Endodermal cell (in vitro differentiated cells): ENCODE data around the gene PARM1. TPM values are rescaled to one million over a fixed set of nuclear protein-coding genes. Genes with fewer than 3 reads are reported as not detected.

Experiments used
- DNase-seq: peaks from one replicate; pipeline ENCODE4 v3.0.0-alpha.2; 2017
- H3K27ac ChIP-seq: 2 replicates; pipeline ENCODE4 v1.5.1; 2013; ENCODE audit warnings: mild to moderate bottlenecking, low read depth, low read length, moderate library complexity
- H3K27me3 ChIP-seq: 2 replicates; pipeline ENCODE4 v1.6.1; 2013; ENCODE audit warnings: mild to moderate bottlenecking, low read length, moderate library complexity; ENCODE audit not compliant: insufficient read depth, control insufficient read depth, poor library complexity, severe bottlenecking
- H3K36me3 ChIP-seq: 2 replicates; pipeline ENCODE4 v1.7.0; 2013; ENCODE audit warnings: mild to moderate bottlenecking, low read length, moderate library complexity; ENCODE audit not compliant: control insufficient read depth, insufficient read depth
- H3K4me1 ChIP-seq: one replicate; pipeline ENCODE4 v1.7.0; 2013; ENCODE audit warnings: low read length; ENCODE audit not compliant: control insufficient read depth, insufficient read depth
- H3K4me3 ChIP-seq: 2 replicates; pipeline ENCODE4 v1.5.1; 2013; ENCODE audit warnings: mild to moderate bottlenecking, low read length, moderate library complexity
- H3K9ac ChIP-seq: 2 replicates; pipeline ENCODE4 v1.6.1; 2013; ENCODE audit warnings: mild to moderate bottlenecking, low read length, moderate library complexity; ENCODE audit not compliant: poor library complexity, severe bottlenecking; ENCODE audit errors: extremely low read depth
- H3K9me3 ChIP-seq: 2 replicates; pipeline ENCODE4 v1.6.1; 2013; ENCODE audit warnings: mild to moderate bottlenecking, low read length, moderate library complexity; ENCODE audit not compliant: control insufficient read depth
- H3K27ac Mint-ChIP-seq: 2 replicates; pipeline ENCODE4 v1.8.0; 2020; ENCODE audit warnings: mixed read lengths
- H3K27me3 Mint-ChIP-seq: 2 replicates; pipeline ENCODE4 v1.8.0; 2021; ENCODE audit warnings: mild to moderate bottlenecking, mixed read lengths; ENCODE audit not compliant: insufficient read depth
- H3K36me3 Mint-ChIP-seq: 2 replicates; pipeline ENCODE4 v1.8.0; 2020; ENCODE audit warnings: low read depth, mixed read lengths
- H3K4me1 Mint-ChIP-seq: 2 replicates; pipeline ENCODE4 v1.8.0; 2020; ENCODE audit warnings: mixed read lengths
- H3K4me3 Mint-ChIP-seq: 2 replicates; pipeline ENCODE4 v1.8.0; 2020; ENCODE audit warnings: mild to moderate bottlenecking, moderate library complexity, mixed read lengths
- H3K9me3 Mint-ChIP-seq: 2 replicates; pipeline ENCODE4 v1.8.0; 2020; ENCODE audit warnings: mild to moderate bottlenecking, mixed read lengths
- CTCF ChIP-seq: fragments of 200-600 bp; sonication (generic); conservative IDR thresholded peaks from 2 replicates; pipeline ENCODE4 v1.5.0; 2021; ENCODE audit warnings: antibody characterized with exemption, mild to moderate bottlenecking
- WGBS, 2 experiments: methylation state at CpG; one replicate each; pipeline versions ENCODE4 v1.1.5 to v1.1.7; 2013; ENCODE audit warnings: missing lambda C conversion rate in 2 of 2, mixed read lengths in 1 of 2; ENCODE audit not compliant: insufficient coverage in 1 of 2, insufficient read length in 1 of 2; 5-methylcytosine and 5-hydroxymethylcytosine counted together
- total RNA-seq, 2 donors: library from RNA; stranded (reverse); fragmentation: NEBNext Ultra II Directional in 1 of 2; extraction: Animal tissue kit (Norgen Biotek cat#: 25700) in 1 of 2; gene quantifications; 2 replicates in 1 of 2; 3 replicates in 1 of 2; pipeline ENCODE4 v1.2.1, GENCODE V29; 2021

PARM1 gene
- total RNA-seq, 2 donors from 2014 or later: 0.13 to 1.1 TPM

GRCh38 chr4:74953647-74954046, 20.7 kb downstream of the PARM1 start:
- Histone ChIP-seq H3K27ac (no peak overlapping the region), H3K36me3 (no peaks in the 10 kb centered on the region), H3K9me3 (no peaks in the 10 kb centered on the region), H3K9ac (no peak overlapping the region), H3K27me3 (peaks cover 7% of the 10 kb centered on the region), H3K4me3 (no peak overlapping the region), H3K4me1 (no peaks in the 10 kb centered on the region)
- no peak overlapping the region for H3K27ac Mint-ChIP-seq
- TF ChIP-seq CTCF: no peak
- H3K9me3 Mint-ChIP-seq: no peaks in the 10 kb centered on the region
- peaks cover 1% of the 10 kb centered on the region for H3K27me3 Mint-ChIP-seq
- 94% methylated on average over 3 of the region's 4 CpGs; no CpG with 5 or more reads in 1 of the 2 experiments for WGBS, 2 experiments
- no peak for DNase-seq
- no peaks in the 10 kb centered on the region for H3K36me3 Mint-ChIP-seq
- H3K4me1 Mint-ChIP-seq: no peaks in the 10 kb centered on the region
- no peak overlapping the region for H3K4me3 Mint-ChIP-seq

GRCh38 chr4:74958881-74959280, 26.0 kb downstream of the PARM1 start:
- Histone ChIP-seq H3K27me3 (peaks cover 11% of the 10 kb centered on the region), H3K9ac (no peak overlapping the region), H3K4me1 (no peaks in the 10 kb centered on the region), H3K4me3 (no peak overlapping the region), H3K36me3 (no peaks in the 10 kb centered on the region), H3K27ac (no peak overlapping the region), H3K9me3 (peaks cover 12% of the 10 kb centered on the region)
- Mint-ChIP-seq H3K27me3 (peaks cover 2% of the 10 kb centered on the region), H3K4me1 (no peaks in the 10 kb centered on the region), H3K9me3 (peaks cover 13% of the 10 kb centered on the region), H3K27ac (no peak overlapping the region), H3K4me3 (no peak overlapping the region), H3K36me3 (no peaks in the 10 kb centered on the region)
- 100% methylated on average over 1 of the region's 2 CpGs; no CpG with 5 or more reads in 1 of the 2 experiments for WGBS, 2 experiments
- no peak for DNase-seq
- TF ChIP-seq CTCF: no peak

- H3K9ac ChIP-seq: no peak overlapping the region
- no peak overlapping the region for H3K27ac ChIP-seq
- H3K27me3 ChIP-seq: peaks cover 29% of the 10 kb centered on the region
- 100% methylated on average over 2 of the region's 2 CpGs for WGBS, 2 experiments
- no peak overlapping the region for H3K27ac Mint-ChIP-seq
- no peaks in the 10 kb centered on the region for H3K36me3 ChIP-seq
- no peak for DNase-seq
- H3K4me1 ChIP-seq: no peaks in the 10 kb centered on the region
- H3K9me3 ChIP-seq: peaks cover 12% of the 10 kb centered on the region
- H3K4me3 Mint-ChIP-seq: no peak overlapping the region
- H3K4me1 Mint-ChIP-seq: peaks cover 2% of the 10 kb centered on the region
- no peak overlapping the region for H3K4me3 ChIP-seq
- H3K36me3 Mint-ChIP-seq: no peaks in the 10 kb centered on the region
- peaks cover 13% of the 10 kb centered on the region for H3K9me3 Mint-ChIP-seq
- TF ChIP-seq CTCF: no peak
- peaks cover 21% of the 10 kb centered on the region for H3K27me3 Mint-ChIP-seq
These were observed 28.3 kb downstream of the PARM1 start for GRCh38 chr4:74961230-74961629.
